ENCODE measurements around the gene NR3C1. TPM values are rescaled to one million over a fixed set of nuclear protein-coding genes. Genes with fewer than 3 reads are reported as not detected.

NR3C1 gene
- total RNA-seq, 1 donor from 2014 or later = 152 TPM

GRCh38 chr5:143398451-143399237 lies 4.8 kb downstream of the NR3C1 start:
- no peak for DNase-seq (ENCODE audit: low spot score)

- no peak for DNase-seq (ENCODE audit: low spot score)
These were observed 5.5 kb downstream of the NR3C1 start for GRCh38 chr5:143398053-143398355.

- no peak for DNase-seq (ENCODE audit: low spot score)
These were observed 6.0 kb downstream of the NR3C1 start for GRCh38 chr5:143397302-143398052.

- no peak for DNase-seq (ENCODE audit: low spot score)
These were observed 7.0 kb downstream of the NR3C1 start for GRCh38 chr5:143396353-143396940.

GRCh38 chr5:143395638-143396352 lies 7.7 kb downstream of the NR3C1 start:
- no peak for DNase-seq (ENCODE audit: low spot score)

- DNase-seq (ENCODE audit: low spot score) = no peak
These were observed 10.0 kb downstream of the NR3C1 start for GRCh38 chr5:143393524-143393923.

- no peak for DNase-seq (ENCODE audit: low spot score)
These were observed 12.5 kb downstream of the NR3C1 start for GRCh38 chr5:143390941-143391340.

- DNase-seq (ENCODE audit: low spot score) = no peak
These were observed 13.2 kb downstream of the NR3C1 start for GRCh38 chr5:143390258-143390657.

- DNase-seq (ENCODE audit: low spot score) = no peak
These were observed 16.8 kb downstream of the NR3C1 start for GRCh38 chr5:143386725-143387124.

- DNase-seq (ENCODE audit: low spot score) = no peak
These were observed 18.4 kb downstream of the NR3C1 start for GRCh38 chr5:143384865-143385657.

- no peak for DNase-seq (ENCODE audit: low spot score)
These were observed 19.5 kb downstream of the NR3C1 start for GRCh38 chr5:143383988-143384387.

GRCh38 chr5:143379606-143380005 lies 23.9 kb downstream of the NR3C1 start:
- no peak for DNase-seq (ENCODE audit: low spot score)

- DNase-seq (ENCODE audit: low spot score) = no peak
These were observed 26.3 kb downstream of the NR3C1 start for GRCh38 chr5:143376911-143377813.

- DNase-seq (ENCODE audit: low spot score) = no peak
These were observed 27.2 kb downstream of the NR3C1 start for GRCh38 chr5:143376195-143376779.

- DNase-seq (ENCODE audit: low spot score) = no peak
These were observed 28.8 kb downstream of the NR3C1 start for GRCh38 chr5:143374496-143375217.

- no peak for DNase-seq (ENCODE audit: low spot score)
These were observed 30.4 kb downstream of the NR3C1 start for GRCh38 chr5:143373076-143373475.

GRCh38 chr5:143372187-143372829 lies 31.2 kb downstream of the NR3C1 start:
- DNase-seq (ENCODE audit: low spot score) = peak; percentile 85

GRCh38 chr5:143370440-143370839 lies 33.0 kb downstream of the NR3C1 start:
- no peak for DNase-seq (ENCODE audit: low spot score)

- no peak for DNase-seq (ENCODE audit: low spot score)
These were observed 39.4 kb downstream of the NR3C1 start for GRCh38 chr5:143364061-143364460.
